ENCODE measurements around the gene ATF7IP. TPM values are rescaled to one million over a fixed set of nuclear protein-coding genes. Genes with fewer than 3 reads are reported as not detected.
"Not testable (repeated sequence)": the region's sequence is repeated elsewhere in the genome, so short reads cannot be mapped to it uniquely, and the experiment has no call there.

The ATF7IP gene
- total RNA-seq, 6 donors from 2014 or later, result 20.5 to 65.5 (median 55.9) TPM

DNA sequence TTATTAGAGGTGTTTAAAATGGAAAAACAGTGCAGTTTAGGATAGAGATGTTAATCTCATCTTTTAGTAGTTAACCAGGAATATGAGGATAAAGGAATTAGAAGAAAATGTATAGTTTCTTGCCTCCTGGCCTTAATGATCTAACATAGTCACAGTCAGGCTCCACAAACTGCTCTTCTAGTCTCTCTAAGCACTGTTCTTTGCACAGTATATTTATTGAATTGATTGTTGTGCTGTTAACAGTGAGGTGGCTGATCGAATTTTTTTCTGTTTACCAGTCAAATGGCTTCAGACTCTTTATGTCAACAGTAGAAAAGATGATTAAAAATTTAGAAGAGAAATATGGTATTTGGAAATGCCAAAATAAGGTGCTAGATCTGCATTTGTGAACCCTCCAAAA, 37.8 kb downstream of the ATF7IP start:
- Histone ChIP-seq H3K27ac (no peak overlapping the region), H3K4me1 (peaks cover 11 to 17% (median 15%) of the 10 kb centered on the region in 4 donors), H3K4me3 (no peak overlapping the region), H3K27me3 (no peaks in the 10 kb centered on the region), H3K36me3 (no peaks in the 10 kb centered on the region), H3K9me3 (peaks cover 0 to 4% (median 1%) of the 10 kb centered on the region in 4 donors)
- DNase-seq, result no peak
- ATAC-seq (ENCODE audit: low FRiP score in 2 of 2), result no peak
- TF ChIP-seq POLR2AphosphoS5 (IDR thresholded peaks at IDR 0.05) (no peak), POLR2A (IDR thresholded peaks at IDR 0.05) (no peak), EP300 (IDR thresholded peaks at IDR 0.05) (no peak)
- TF ChIP-seq, protein P1, sequence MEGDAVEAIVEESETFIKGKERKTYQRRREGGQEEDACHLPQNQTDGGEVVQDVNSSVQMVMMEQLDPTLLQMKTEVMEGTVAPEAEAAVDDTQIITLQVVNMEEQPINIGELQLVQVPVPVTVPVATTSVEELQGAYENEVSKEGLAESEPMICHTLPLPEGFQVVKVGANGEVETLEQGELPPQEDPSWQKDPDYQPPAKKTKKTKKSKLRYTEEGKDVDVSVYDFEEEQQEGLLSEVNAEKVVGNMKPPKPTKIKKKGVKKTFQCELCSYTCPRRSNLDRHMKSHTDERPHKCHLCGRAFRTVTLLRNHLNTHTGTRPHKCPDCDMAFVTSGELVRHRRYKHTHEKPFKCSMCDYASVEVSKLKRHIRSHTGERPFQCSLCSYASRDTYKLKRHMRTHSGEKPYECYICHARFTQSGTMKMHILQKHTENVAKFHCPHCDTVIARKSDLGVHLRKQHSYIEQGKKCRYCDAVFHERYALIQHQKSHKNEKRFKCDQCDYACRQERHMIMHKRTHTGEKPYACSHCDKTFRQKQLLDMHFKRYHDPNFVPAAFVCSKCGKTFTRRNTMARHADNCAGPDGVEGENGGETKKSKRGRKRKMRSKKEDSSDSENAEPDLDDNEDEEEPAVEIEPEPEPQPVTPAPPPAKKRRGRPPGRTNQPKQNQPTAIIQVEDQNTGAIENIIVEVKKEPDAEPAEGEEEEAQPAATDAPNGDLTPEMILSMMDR (IDR thresholded peaks at IDR 0.05), result no peak
- 24 to 33% methylated on average over 1 of the region's 1 CpG for WGBS, 2 donors

DNA sequence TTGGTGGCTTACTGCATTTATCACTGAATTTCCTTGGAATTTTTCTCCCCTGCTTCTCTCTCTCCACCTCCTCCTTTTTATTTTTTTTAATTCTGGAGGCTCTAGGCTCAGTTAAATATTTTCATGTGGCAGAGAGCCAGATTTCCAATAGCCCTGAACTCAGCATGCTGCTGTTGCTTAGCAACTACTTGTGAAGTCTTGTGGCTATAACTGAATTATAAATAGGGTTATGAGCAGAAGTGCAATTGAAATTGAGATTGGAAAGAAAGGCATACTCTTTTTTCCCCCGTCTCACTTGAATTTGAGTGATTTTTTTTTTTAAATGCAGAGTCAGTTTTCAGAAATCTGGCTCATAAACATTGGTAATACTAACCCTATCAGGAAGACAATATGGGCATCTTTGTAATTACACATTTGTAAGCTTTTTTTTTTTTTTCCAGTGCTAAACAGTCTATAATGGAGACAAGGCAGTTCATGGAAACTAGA, 38.3 kb downstream of the ATF7IP start:
- 16 to 24% methylated on average over 1 of the region's 1 CpG for WGBS, 2 donors
- Histone ChIP-seq H3K9me3 (peaks cover 0 to 4% (median 1%) of the 10 kb centered on the region in 4 donors), H3K27ac (no peak overlapping the region), H3K4me3 (no peak overlapping the region), H3K36me3 (no peaks in the 10 kb centered on the region), H3K4me1 (peaks cover 11 to 17% (median 15%) of the 10 kb centered on the region in 4 donors), H3K27me3 (no peaks in the 10 kb centered on the region)
- TF ChIP-seq EP300 (IDR thresholded peaks at IDR 0.05) (no peak), POLR2AphosphoS5 (IDR thresholded peaks at IDR 0.05) (no peak), POLR2A (IDR thresholded peaks at IDR 0.05) (no peak)
- TF ChIP-seq, protein P1 (IDR thresholded peaks at IDR 0.05), result no peak
- ATAC-seq (ENCODE audit: low FRiP score in 2 of 2), result peak in 1 of 2 donors; percentile 58
- no peak for DNase-seq

DNA sequence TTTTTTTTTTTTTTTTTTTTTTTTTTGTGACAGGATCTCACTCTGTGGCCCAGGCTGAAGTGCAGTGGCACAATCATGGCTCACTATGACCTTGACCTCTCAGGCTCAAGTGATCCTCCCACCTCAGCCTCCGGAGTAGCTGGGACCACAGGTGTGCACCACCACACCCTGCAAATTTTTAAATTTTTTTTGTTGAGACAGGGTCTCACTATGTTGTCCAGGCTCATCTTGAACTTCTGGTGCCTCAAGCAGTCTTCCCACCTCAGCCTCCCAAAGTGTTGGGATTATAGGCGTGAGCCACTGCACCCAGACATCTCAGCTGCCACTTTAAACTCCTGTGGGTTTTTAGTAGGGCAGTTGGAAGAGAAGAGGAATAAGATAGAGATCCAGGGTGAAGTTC, 39.9 kb downstream of the ATF7IP start:
- H3K4me3 ChIP-seq; H3K27ac ChIP-seq; DNase-seq; ATAC-seq (ENCODE audit: low FRiP score in 2 of 2); H3K27me3 ChIP-seq; H3K9me3 ChIP-seq; H3K36me3 ChIP-seq: not testable (repeated sequence)
- peaks cover 11 to 17% (median 15%) of the 10 kb centered on the region in 4 donors for H3K4me1 ChIP-seq
- 89 to 100% methylated on average over 2 of the region's 2 CpGs for WGBS, 2 donors

DNA sequence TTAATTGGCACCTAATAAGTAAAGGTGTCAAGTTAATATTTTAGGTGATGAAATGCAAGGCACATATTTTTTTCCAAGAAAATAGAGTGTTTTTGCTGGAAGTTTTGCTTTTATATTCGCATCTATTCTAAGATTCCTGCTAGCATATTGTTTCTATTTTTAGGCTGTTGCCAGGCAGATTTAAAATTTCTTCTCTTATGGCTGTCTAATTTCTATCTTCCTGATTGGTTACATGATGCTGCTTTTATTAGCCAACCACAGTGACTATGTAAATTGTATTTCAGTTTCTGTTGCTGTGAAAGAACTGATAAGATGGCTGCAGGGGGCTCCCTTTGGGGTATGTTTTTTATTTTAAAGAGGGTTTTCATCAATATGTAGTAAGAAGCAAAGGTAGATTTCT, 42.7 kb downstream of the ATF7IP start:
- H3K4me1 ChIP-seq, result peaks cover 11 to 19% (median 12%) of the 10 kb centered on the region in 4 donors
- no peaks in the 10 kb centered on the region for H3K27me3 ChIP-seq
- 62 to 63% methylated on average over 1 of the region's 1 CpG for WGBS, 2 donors
- no peak for DNase-seq
- ATAC-seq (ENCODE audit: low FRiP score in 2 of 2), result no peak
- TF ChIP-seq, protein P1 (IDR thresholded peaks at IDR 0.05), result no peak
- no peak for TF ChIP-seq POLR2A (IDR thresholded peaks at IDR 0.05)
- no peak for TF ChIP-seq POLR2AphosphoS5 (IDR thresholded peaks at IDR 0.05)
- no peak for TF ChIP-seq EP300 (IDR thresholded peaks at IDR 0.05)
- H3K9me3 ChIP-seq, result no peaks in the 10 kb centered on the region
- no peak overlapping the region for H3K27ac ChIP-seq
- no peaks in the 10 kb centered on the region for H3K36me3 ChIP-seq
- no peak overlapping the region for H3K4me3 ChIP-seq

DNA sequence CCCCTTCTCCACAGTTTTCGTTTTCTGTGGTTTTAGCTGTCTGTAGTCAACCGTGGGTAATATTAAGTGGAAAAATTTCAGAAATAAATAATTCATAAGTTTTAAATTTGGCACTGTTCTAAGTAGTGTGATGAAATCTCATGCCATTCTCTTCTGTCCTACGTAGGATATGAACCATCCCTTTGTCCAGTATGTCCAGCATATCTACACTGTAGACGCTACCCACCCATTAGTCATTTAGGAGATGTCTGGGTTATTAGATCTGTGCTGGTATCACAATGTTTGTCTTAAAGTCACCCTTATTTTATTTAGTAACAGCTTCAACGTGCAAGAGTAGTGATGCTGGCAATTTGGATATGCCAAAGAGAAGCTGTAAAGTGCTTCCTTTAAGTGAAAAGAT, 44.7 kb downstream of the ATF7IP start:
- H3K27me3 ChIP-seq, result no peaks in the 10 kb centered on the region
- no peak for TF ChIP-seq POLR2AphosphoS5 (IDR thresholded peaks at IDR 0.05)
- TF ChIP-seq EP300 (IDR thresholded peaks at IDR 0.05), result no peak
- TF ChIP-seq, protein P1 (IDR thresholded peaks at IDR 0.05), result no peak
- TF ChIP-seq POLR2A (IDR thresholded peaks at IDR 0.05), result no peak
- 86 to 92% methylated on average over 5 of the region's 5 CpGs for WGBS, 2 donors
- no peaks in the 10 kb centered on the region for H3K36me3 ChIP-seq
- H3K27ac ChIP-seq, result peak overlapping the region in 1 of 4 donors; percentile 7
- DNase-seq (no peak), ATAC-seq (ENCODE audit: low FRiP score in 2 of 2) (no peak)
- no peak overlapping the region for H3K4me3 ChIP-seq
- H3K9me3 ChIP-seq, result no peaks in the 10 kb centered on the region
- peaks cover 0 to 13% (median 5%) of the 10 kb centered on the region in 4 donors for H3K4me1 ChIP-seq

Measured in upper lobe of left lung (tissue), 6 donors.